Right renal cortex interstitium (tissue), 3 donors: ENCODE results near the gene ADGRD1. TPM values are rescaled to one million over a fixed set of nuclear protein-coding genes. Genes with fewer than 3 reads are reported as not detected.
"Not testable (repeated sequence)": the region's sequence is repeated elsewhere in the genome, so short reads cannot be mapped to it uniquely, and the experiment has no call there.

ENCODE experiments used
- DNase-seq, 3 donors: peaks; one replicate each; pipeline ENCODE4 v3.0.0-alpha.2; 2013; ENCODE audit warnings: low read depth in 3 of 3, low spot score in 2 of 3
- polyA plus RNA-seq, 3 donors: library from polyadenylated mRNA; unstranded; fragments of 120-200 nt; gene quantifications; one replicate each; pipeline ENCODE4 v1.2.1, GENCODE V29; 2013; ENCODE audit not compliant: insufficient read length in 3 of 3

Gene ADGRD1
- polyA plus RNA-seq, 3 donors = 12.5 to 15.5 (median 14.5) TPM

DNA sequence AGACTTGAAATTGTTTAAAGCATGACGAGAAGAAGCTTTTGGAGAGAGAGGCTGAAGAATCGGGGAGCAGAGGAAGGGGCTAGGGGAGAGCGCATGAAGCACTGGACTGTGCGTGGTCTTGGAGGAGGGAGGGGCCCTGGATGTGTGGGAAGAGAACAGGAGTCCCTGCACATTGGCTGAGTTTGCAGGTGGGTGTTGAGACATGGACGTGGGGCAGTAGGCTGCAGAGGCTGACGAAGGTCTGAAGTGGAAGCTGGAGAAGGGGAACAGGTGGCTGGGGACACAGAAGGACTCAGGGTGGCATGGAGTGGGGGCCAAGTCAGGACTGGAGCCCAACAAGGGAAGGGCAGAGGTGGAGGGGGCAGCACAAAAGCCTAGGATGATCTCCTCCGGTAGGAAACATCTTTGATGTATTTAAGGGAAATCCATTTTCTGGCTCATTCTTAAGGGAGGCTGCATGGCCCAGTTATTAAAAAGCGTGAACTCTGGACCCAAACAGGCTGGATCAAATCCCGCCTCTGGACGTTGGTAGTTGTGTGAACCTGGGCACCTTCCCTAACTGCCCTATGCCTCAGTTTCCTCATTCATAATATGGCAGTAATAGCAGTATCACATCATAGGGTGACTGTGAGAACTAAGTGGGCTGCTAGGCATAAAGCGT lies 29.0 kb downstream of the ADGRD1 start:
- DNase-seq = no peak

- no peak for DNase-seq
These were observed 29.8 kb downstream of the ADGRD1 start for GRCh38 chr12:130983328-130984017.

GRCh38 chr12:130984183-130985058 lies 30.7 kb downstream of the ADGRD1 start:
- DNase-seq = no peak

GRCh38 chr12:130987151-130987931 lies 33.6 kb downstream of the ADGRD1 start:
- no peak for DNase-seq

GRCh38 chr12:130988261-130988660 lies 34.6 kb downstream of the ADGRD1 start:
- no peak for DNase-seq

GRCh38 chr12:130988751-130989150 lies 35.0 kb downstream of the ADGRD1 start:
- no peak for DNase-seq

GRCh38 chr12:130989391-130989790 lies 35.7 kb downstream of the ADGRD1 start:
- no peak for DNase-seq

DNA sequence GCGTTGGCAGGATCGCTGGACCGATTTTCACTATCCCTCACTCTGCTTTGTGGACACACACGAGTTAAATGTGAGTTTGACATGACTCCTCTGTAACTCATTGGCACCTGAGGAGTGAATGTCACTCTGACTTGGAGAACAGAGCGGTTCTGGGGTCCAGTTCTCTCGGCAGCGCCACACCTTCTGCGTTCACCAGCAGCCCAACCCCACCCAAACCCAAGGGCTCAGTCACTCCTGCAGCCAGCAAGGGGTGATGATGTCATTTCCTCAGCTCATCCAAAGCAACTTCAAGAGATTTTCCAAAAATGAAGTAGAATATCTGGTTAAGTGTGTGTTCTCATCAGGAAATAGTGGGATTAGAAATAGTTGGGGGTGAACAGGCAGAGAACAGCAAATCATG lies 36.3 kb downstream of the ADGRD1 start:
- no peak for DNase-seq

DNA sequence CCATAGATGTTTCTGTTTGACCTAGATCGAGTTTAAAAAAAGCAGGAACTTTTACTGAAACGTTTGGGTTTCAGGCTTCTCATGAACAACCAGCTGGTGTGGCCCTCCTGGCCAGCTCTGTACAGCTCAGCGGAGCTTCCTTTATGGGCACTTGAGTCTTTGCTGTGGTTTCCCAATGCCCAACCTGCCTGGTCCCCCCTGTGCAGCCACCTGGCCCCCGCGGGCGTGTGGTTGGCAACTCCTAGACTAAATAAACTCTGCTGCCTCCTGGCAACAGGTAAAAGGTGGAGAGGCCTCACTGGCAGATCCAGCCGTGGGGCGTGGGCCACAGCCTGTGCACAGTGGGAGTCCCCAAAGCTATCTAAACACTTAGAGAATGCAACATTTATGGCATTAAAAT lies 38.7 kb downstream of the ADGRD1 start:
- DNase-seq = no peak

DNA sequence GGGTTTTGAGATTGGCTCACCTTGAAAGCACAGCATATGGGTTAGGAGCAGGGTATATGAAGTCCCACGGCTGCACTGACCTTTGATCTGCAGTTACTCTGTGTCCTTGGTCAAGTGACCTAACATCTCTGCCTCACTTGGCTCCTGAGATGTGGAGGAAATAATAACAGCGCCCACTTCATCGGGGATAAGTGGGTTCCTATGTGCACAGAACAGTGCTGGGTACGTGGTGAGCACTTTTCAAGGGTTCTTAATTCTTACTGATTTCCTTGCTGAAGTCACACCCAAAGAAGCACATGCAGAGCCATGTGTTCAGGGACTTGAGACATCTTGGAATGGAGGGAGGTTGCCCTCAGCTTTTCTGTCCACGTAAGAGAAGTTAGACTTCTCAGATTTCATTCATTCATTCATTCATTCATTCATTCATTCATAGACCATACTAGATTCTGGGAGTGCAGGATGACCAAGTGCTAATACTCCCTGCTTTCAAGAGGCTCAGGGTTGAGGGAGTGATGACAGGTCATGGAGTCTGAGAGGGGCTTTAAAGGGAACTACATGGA lies 39.4 kb downstream of the ADGRD1 start:
- DNase-seq = no peak

DNA sequence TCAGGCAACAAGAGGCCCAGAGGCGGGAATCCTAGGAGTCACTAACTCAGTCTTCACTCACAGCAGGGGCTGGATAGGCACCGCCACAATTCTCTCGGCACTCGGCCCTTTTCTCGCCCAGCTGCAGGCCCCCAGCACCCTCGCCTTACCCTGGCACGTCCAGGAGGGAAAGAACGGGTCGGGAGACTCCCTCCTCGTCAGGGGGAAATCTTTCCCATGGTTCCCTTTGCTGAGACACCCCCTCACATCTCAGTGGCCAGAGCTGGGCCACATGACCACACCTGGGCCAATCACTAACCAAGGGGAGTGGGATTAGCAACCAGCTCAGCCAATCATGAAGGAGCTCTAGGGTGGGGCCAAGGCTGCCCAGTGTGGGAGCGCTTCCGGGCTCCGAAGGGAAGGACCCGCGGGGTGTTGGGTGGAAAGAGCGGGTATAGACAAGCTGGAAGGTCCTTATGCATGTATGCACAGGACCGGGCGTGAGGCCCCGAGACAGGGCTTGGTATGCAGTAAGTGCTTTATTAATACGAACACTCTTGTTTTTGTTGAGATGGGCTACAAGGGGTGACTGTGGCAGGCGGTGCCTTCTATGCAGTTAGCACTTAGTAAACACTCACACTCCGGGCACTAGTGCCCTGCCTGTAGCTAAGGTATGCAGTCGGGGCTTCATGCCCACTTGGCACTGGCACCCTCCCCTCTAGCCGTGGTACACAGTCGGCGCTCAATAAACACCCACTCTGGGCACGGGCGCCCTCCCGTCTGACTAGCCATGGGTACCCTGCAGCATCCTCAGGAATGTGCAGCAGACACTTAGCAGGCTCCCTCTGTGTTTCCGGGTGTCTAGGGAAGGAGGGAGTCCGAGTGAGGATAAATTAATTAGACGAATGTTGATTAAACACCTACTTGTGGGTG lies 40.3 kb downstream of the ADGRD1 start:
- no peak for DNase-seq

- DNase-seq = no peak
These were observed 41.2 kb downstream of the ADGRD1 start for GRCh38 chr12:130994821-130995375.

GRCh38 chr12:130995386-130995969 lies 41.8 kb downstream of the ADGRD1 start:
- not testable (repeated sequence) for DNase-seq

- DNase-seq = no peak
These were observed 44.4 kb downstream of the ADGRD1 start for GRCh38 chr12:130998136-130998535.

- no peak for DNase-seq
These were observed 46.3 kb downstream of the ADGRD1 start for GRCh38 chr12:131000000-131000486.

DNA sequence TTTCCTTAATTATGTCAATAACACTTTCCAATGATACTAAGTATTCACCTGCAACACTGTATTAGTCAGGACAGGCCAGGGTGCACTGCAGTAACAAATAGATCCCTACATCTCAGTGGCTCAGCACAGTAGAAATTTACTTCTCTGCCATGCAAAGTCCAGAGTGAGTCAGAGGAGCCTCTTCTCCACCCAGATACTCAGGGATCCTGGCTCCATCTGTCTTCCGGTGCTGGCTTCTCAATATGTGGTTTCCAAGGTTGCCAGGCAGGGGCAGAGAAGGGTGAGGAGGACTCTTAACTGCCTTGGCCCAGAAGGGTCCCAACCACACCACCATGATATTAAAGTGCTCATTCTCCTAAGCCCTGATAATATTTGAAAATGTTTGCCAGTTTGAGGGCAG lies 47.8 kb downstream of the ADGRD1 start:
- DNase-seq = no peak

GRCh38 chr12:131002216-131002631 lies 48.5 kb downstream of the ADGRD1 start:
- no peak for DNase-seq

- DNase-seq = no peak
These were observed 49.5 kb downstream of the ADGRD1 start for GRCh38 chr12:131003036-131003715.
